Osteoblast (primary cell): Measurements from ENCODE around the gene CLEC3B. TPM values are rescaled to one million over a fixed set of nuclear protein-coding genes. Genes with fewer than 3 reads are reported as not detected.

Experiments
- DNase-seq: peaks from one replicate; pipeline ENCODE4 v3.0.0; 2011; ENCODE audit warnings: low spot score, mixed read lengths; ENCODE audit not compliant: insufficient read length; ENCODE audit errors: missing footprints
- H2AFZ ChIP-seq: 2 replicates; pipeline ENCODE4 v1.6.0; 2011; ENCODE audit warnings: mild to moderate bottlenecking, low read length
- H3K27ac ChIP-seq: 2 replicates; pipeline ENCODE4 v1.5.1; 2011; ENCODE audit warnings: mild to moderate bottlenecking, low read depth, low read length, moderate library complexity
- H3K27me3 ChIP-seq: 2 replicates; pipeline ENCODE4 v1.6.0; 2012; ENCODE audit warnings: mild to moderate bottlenecking, control low read depth, inconsistent platforms, low read length, moderate library complexity; ENCODE audit not compliant: insufficient read depth
- H3K36me3 ChIP-seq: 2 replicates; pipeline ENCODE4 v1.5.1; 2011; ENCODE audit warnings: mild to moderate bottlenecking, low read length, control low read depth, moderate library complexity; ENCODE audit not compliant: insufficient read depth
- H3K4me1 ChIP-seq: 2 replicates; pipeline ENCODE4 v1.5.1; 2011; ENCODE audit warnings: mild to moderate bottlenecking, low read length, control low read depth, moderate library complexity; ENCODE audit not compliant: insufficient read depth
- H3K4me2 ChIP-seq: 2 replicates; pipeline ENCODE4 v1.6.0; 2011; ENCODE audit warnings: mild to moderate bottlenecking, low read length; ENCODE audit not compliant: insufficient read depth
- H3K4me3 ChIP-seq: fragments of 200-600 bp; sonication (generic); 3 replicates; pipeline ENCODE4 v1.5.1; 2012; ENCODE audit warnings: mild to moderate bottlenecking, low read length, inconsistent platforms; ENCODE audit not compliant: insufficient read depth
- H3K79me2 ChIP-seq: 2 replicates; pipeline ENCODE4 v1.6.0; 2012; ENCODE audit warnings: mild to moderate bottlenecking, low read length, control low read depth, inconsistent platforms; ENCODE audit not compliant: insufficient read depth
- H3K9me3 ChIP-seq: 2 replicates; pipeline ENCODE4 v1.5.1; 2011; ENCODE audit warnings: low read depth, low read length, control low read depth
- H4K20me1 ChIP-seq: 2 replicates; pipeline ENCODE4 v1.6.0; 2012; ENCODE audit warnings: mild to moderate bottlenecking, low read length, control low read depth; ENCODE audit not compliant: insufficient read depth
- total RNA-seq: library from RNA; depleted of rRNA; stranded (reverse); fragments of >200 nt; gene quantifications from 2 replicates; pipeline ENCODE4 v1.2.3, GENCODE V29; 2012
- TF ChIP-seq, protein P1 (sequence below): IDR thresholded peaks from 2 replicates; pipeline ENCODE4 v1.5.1; 2011; ENCODE audit warnings: mild to moderate bottlenecking, low read depth, low read length, moderate library complexity; ENCODE audit errors: extremely low read depth

The CLEC3B gene
- total RNA-seq, 1 donor, result 48.9 TPM

DNA sequence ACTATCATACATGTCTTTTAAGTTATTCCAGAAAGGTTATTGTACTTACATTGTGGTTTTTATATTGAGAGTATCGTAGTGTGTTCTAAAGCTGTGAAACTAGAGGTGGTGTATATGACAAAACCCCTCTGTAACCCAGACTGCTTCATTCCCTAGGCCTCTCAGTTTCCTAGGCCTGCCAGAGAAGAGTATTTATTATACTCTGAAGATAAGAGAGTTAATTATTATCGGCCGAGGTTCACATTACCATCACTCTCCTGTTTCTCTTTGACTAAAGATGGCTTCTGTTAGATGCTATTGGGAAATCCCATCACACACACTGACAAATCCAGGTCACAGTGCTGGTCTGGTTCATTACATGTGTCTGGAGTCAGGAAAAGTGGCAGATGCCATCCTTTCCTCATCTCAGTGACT is 29.5 kb upstream of the CLEC3B start:
- no peak overlapping the region for H3K4me3 ChIP-seq
- peaks cover 36% of the 10 kb centered on the region for H3K4me1 ChIP-seq
- no peaks in the 10 kb centered on the region for H3K27me3 ChIP-seq
- no peak overlapping the region for H3K4me2 ChIP-seq
- DNase-seq, result no peak
- peaks cover 54% of the 10 kb centered on the region for H3K36me3 ChIP-seq
- TF ChIP-seq, protein P1, sequence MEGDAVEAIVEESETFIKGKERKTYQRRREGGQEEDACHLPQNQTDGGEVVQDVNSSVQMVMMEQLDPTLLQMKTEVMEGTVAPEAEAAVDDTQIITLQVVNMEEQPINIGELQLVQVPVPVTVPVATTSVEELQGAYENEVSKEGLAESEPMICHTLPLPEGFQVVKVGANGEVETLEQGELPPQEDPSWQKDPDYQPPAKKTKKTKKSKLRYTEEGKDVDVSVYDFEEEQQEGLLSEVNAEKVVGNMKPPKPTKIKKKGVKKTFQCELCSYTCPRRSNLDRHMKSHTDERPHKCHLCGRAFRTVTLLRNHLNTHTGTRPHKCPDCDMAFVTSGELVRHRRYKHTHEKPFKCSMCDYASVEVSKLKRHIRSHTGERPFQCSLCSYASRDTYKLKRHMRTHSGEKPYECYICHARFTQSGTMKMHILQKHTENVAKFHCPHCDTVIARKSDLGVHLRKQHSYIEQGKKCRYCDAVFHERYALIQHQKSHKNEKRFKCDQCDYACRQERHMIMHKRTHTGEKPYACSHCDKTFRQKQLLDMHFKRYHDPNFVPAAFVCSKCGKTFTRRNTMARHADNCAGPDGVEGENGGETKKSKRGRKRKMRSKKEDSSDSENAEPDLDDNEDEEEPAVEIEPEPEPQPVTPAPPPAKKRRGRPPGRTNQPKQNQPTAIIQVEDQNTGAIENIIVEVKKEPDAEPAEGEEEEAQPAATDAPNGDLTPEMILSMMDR, result no peak
- H4K20me1 ChIP-seq, result peaks cover 7% of the 10 kb centered on the region
- H3K9me3 ChIP-seq, result no peaks in the 10 kb centered on the region
- H3K79me2 ChIP-seq, result peaks cover 24% of the 10 kb centered on the region
- H3K27ac ChIP-seq, result no peak overlapping the region
- no peak overlapping the region for H2AFZ ChIP-seq

DNA sequence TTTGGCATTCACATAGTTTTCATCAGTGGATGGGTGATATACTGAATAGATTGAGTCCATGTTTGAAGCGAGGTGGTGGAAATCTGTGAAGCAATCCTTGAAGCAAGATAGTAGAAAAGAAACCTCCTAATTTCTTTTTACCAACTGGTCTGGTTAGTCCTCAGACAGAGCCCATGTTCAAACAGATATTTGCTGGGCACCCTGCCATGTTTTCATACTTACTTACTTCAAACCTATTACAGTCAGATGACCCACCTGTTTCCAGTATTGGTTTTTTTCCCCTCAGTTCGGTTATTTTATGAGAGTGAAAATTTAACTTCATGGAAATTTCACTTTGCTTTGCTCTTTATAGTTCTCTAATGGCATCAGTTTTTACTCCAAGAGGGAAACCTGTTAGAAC is 26.3 kb upstream of the CLEC3B start:
- Histone ChIP-seq H3K4me1 (peaks cover 12% of the 10 kb centered on the region), H3K79me2 (peaks cover 10% of the 10 kb centered on the region), H3K27me3 (no peaks in the 10 kb centered on the region), H3K9me3 (no peaks in the 10 kb centered on the region), H3K27ac (no peak overlapping the region), H3K36me3 (peaks cover 67% of the 10 kb centered on the region), H2AFZ (no peak overlapping the region), H3K4me2 (no peak overlapping the region), H3K4me3 (no peak overlapping the region), H4K20me1 (peaks cover 2% of the 10 kb centered on the region)
- DNase-seq, result no peak
- TF ChIP-seq, protein P1, result no peak

DNA sequence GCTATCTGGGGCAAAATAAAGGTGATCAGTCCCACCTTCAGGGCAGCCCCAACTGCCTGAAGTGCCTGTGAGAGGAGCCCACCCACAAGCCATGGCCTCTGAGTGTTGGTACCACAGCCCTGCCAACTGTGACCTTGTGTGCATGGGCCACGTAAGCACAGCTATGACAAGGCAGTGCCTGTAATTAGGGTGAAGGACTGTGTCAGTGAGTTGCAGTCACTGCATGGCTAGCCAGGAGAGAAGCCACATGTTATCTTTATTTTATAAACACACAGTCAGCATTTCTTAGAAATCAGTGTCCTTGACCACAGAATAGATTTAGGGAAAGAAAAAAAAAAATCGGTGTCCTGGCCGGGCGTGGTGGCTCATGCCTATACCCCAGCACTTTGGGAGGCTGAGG is 25.3 kb upstream of the CLEC3B start:
- no peak overlapping the region for H3K4me2 ChIP-seq
- peaks cover 5% of the 10 kb centered on the region for H3K79me2 ChIP-seq
- H3K4me1 ChIP-seq, result peaks cover 2% of the 10 kb centered on the region
- H4K20me1 ChIP-seq, result peaks cover 2% of the 10 kb centered on the region
- no peak overlapping the region for H2AFZ ChIP-seq
- H3K9me3 ChIP-seq, result no peaks in the 10 kb centered on the region
- H3K27ac ChIP-seq, result no peak overlapping the region
- H3K4me3 ChIP-seq, result no peak overlapping the region
- no peaks in the 10 kb centered on the region for H3K27me3 ChIP-seq
- no peak for DNase-seq
- TF ChIP-seq, protein P1, result no peak
- peaks cover 72% of the 10 kb centered on the region for H3K36me3 ChIP-seq

DNA sequence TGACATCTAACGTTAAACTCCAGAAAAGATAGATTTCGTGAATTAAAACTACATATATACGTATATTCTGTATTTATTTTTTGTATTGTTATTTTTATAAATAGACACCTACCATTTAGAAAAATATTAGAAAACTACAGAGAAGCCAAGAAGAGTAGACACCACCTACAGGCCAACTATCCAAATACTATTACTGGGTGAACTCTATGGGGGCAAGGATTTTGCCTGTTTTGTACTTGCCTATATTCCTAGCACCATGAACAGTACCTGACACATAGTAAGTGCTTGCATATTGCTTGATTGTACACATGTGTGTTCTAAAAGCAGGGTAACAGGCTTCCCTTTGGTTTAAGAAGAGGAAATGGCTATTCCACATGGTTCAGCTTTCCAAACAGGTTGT is 24.4 kb upstream of the CLEC3B start:
- DNase-seq, result no peak
- Histone ChIP-seq H3K4me2 (no peak overlapping the region), H3K36me3 (peaks cover 69% of the 10 kb centered on the region), H3K27me3 (no peaks in the 10 kb centered on the region), H3K4me1 (no peaks in the 10 kb centered on the region), H3K4me3 (no peak overlapping the region), H4K20me1 (peaks cover 2% of the 10 kb centered on the region), H2AFZ (no peak overlapping the region), H3K79me2 (peaks cover under 1% of the 10 kb centered on the region), H3K9me3 (no peaks in the 10 kb centered on the region), H3K27ac (no peak overlapping the region)
- TF ChIP-seq, protein P1, result no peak
